Liver (tissue), 9 donors: Measurements from ENCODE around the gene OSGIN1. TPM values are rescaled to one million over a fixed set of nuclear protein-coding genes. Genes with fewer than 3 reads are reported as not detected.

Experiments used
- DNase-seq: peaks from one replicate; pipeline ENCODE4 v3.0.0-alpha.2; 2017; ENCODE audit warnings: low spot score
- H3K27ac ChIP-seq, 2 donors: one replicate each; pipeline ENCODE4 v1.7.0; 2013; ENCODE audit warnings: inconsistent platforms in 2 of 2, low read length in 2 of 2, control low read depth in 1 of 2, low read depth in 1 of 2, mild to moderate bottlenecking in 1 of 2
- H3K27me3 ChIP-seq, 4 donors: one replicate each; pipeline versions ENCODE4 v1.6.1 to v1.7.0; 2013; ENCODE audit warnings: low read length in 3 of 4, inconsistent platforms in 1 of 4, mild to moderate bottlenecking in 1 of 4, moderate library complexity in 1 of 4; ENCODE audit not compliant: control insufficient read depth in 4 of 4, insufficient read depth in 4 of 4
- H3K36me3 ChIP-seq, 4 donors: one replicate each; pipeline versions ENCODE4 v1.6.1 to v1.7.0; 2013; ENCODE audit warnings: low read length in 3 of 4, mild to moderate bottlenecking in 3 of 4, low read depth in 1 of 4, moderate library complexity in 1 of 4; ENCODE audit not compliant: control insufficient read depth in 4 of 4, insufficient read depth in 3 of 4
- H3K4me1 ChIP-seq, 4 donors: one replicate each; pipeline versions ENCODE4 v1.6.1 to v1.7.0; 2013; ENCODE audit warnings: low read length in 3 of 4, mild to moderate bottlenecking in 3 of 4, moderate library complexity in 1 of 4; ENCODE audit not compliant: control insufficient read depth in 4 of 4, insufficient read depth in 4 of 4
- H3K4me3 ChIP-seq, 3 donors: one replicate each; pipeline versions ENCODE4 v1.6.1 to v1.7.0; 2013; ENCODE audit warnings: low read length in 3 of 3, control low read depth in 1 of 3, low read depth in 1 of 3, mild to moderate bottlenecking in 1 of 3
- H3K9ac ChIP-seq, 2 donors: one replicate each; pipeline ENCODE4 v1.7.0; 2013; ENCODE audit warnings: low read length in 2 of 2, mild to moderate bottlenecking in 2 of 2, moderate library complexity in 2 of 2, control low read depth in 1 of 2, low read depth in 1 of 2
- H3K9me3 ChIP-seq, 4 donors: one replicate each; pipeline versions ENCODE4 v1.6.1 to v1.7.0; 2013; ENCODE audit warnings: low read length in 3 of 4; ENCODE audit not compliant: control insufficient read depth in 4 of 4
- CTCF ChIP-seq: fragments of 150-350 bp; IDR thresholded peaks from 2 replicates; pipeline ENCODE4 v1.5.1; 2017; ENCODE audit warnings: improper control_type of control experiment, low read depth, low read length; ENCODE audit not compliant: missing input control
- EGR1 ChIP-seq, 2 donors: IDR thresholded peaks; 2 replicates each; pipeline ENCODE4 v1.6.1; 2016 to 2018; ENCODE audit warnings: antibody characterized with exemption in 2 of 2, low read depth in 2 of 2
- FOXA1 ChIP-seq: IDR thresholded peaks from 2 replicates; pipeline ENCODE4 v1.6.1; 2016; ENCODE audit warnings: antibody characterized with exemption
- FOXA2 ChIP-seq: IDR thresholded peaks from 2 replicates; pipeline ENCODE4 v1.6.1; 2016; ENCODE audit warnings: antibody characterized with exemption
- HNF4A ChIP-seq, 2 donors: conservative IDR thresholded peaks; 2 replicates each; pipeline ENCODE4 v1.6.1; 2016; ENCODE audit warnings: antibody characterized with exemption in 2 of 2, mild to moderate bottlenecking in 2 of 2
- HNF4G ChIP-seq: IDR thresholded peaks from 2 replicates; pipeline ENCODE4 v1.6.1; 2016; ENCODE audit warnings: antibody characterized with exemption
- JUND ChIP-seq, 2 donors: IDR thresholded peaks; 2 replicates each; pipeline ENCODE4 v1.6.1; 2016; ENCODE audit warnings: antibody characterized with exemption in 2 of 2
- MAX ChIP-seq: IDR thresholded peaks from 2 replicates; pipeline ENCODE4 v1.6.1; 2016; ENCODE audit warnings: antibody characterized with exemption
- NR2F2 ChIP-seq: IDR thresholded peaks from 2 replicates; pipeline ENCODE4 v1.6.1; 2016; ENCODE audit warnings: antibody characterized with exemption
- RAD21 ChIP-seq, 2 donors: IDR thresholded peaks; 2 replicates each; pipeline ENCODE4 v1.6.1; 2016; ENCODE audit warnings: antibody characterized with exemption in 2 of 2, mild to moderate bottlenecking in 2 of 2
- RXRA ChIP-seq, 2 donors: IDR thresholded peaks; 2 replicates each; pipeline ENCODE4 v1.6.1; 2017 to 2018; ENCODE audit warnings: antibody characterized with exemption in 2 of 2, mild to moderate bottlenecking in 1 of 2
- SP1 ChIP-seq: IDR thresholded peaks from 2 replicates; pipeline ENCODE4 v1.6.1; 2018; ENCODE audit warnings: antibody characterized with exemption, mild to moderate bottlenecking
- YY1 ChIP-seq: IDR thresholded peaks from 2 replicates; pipeline ENCODE4 v1.6.1; 2016; ENCODE audit warnings: antibody characterized with exemption, mild to moderate bottlenecking
- WGBS: extraction: QIAGEN DNeasy Blood & Tissue Kit; methylation state at CpG from one replicate; pipeline ENCODE4 v1.1.7; 2013; 5-methylcytosine and 5-hydroxymethylcytosine counted together
- polyA plus RNA-seq, 2 donors: library from polyadenylated mRNA; stranded (reverse) in 1 of 2; unstranded in 1 of 2; fragments of 200-250 nt in 1 of 2; fragments of >200 nt in 1 of 2; fragmentation: Nextera tagmentation in 1 of 2; extraction: Ambion mirVana in 1 of 2; gene quantifications; one replicate each; pipeline versions ENCODE4 v1.2.1 to v1.2.3, GENCODE V29; 2013 to 2015
- total RNA-seq, 2 donors: library from RNA; depleted of rRNA; stranded (reverse); fragments of >200 nt; gene quantifications; one replicate each; pipeline ENCODE4 v1.2.3, GENCODE V29; 2014
- TF ChIP-seq, protein P1 (sequence below): IDR thresholded peaks from 2 replicates; pipeline ENCODE4 v1.6.1; 2016; ENCODE audit warnings: antibody characterized with exemption
- TF ChIP-seq, protein P2 (sequence below): IDR thresholded peaks from 2 replicates; pipeline ENCODE4 v1.6.1; 2016; ENCODE audit warnings: antibody characterized with exemption, mild to moderate bottlenecking
- donor health status: healthy.
- donor health status: healthy.
- donor health status: healthy.
- donor health status: healthy.
- donor health status: healthy.

The OSGIN1 gene
- total and polyA plus RNA-seq, 4 donors = 7.1 to 90.4 (median 60.4) TPM

- Histone ChIP-seq H3K4me3 (no peak overlapping the region), H3K27me3 (no peaks in the 10 kb centered on the region), H3K4me1 (peaks cover 2 to 31% (median 21%) of the 10 kb centered on the region in 4 donors), H3K36me3 (peaks cover 0 to 27% (median 15%) of the 10 kb centered on the region in 4 donors), H3K9ac (no peak overlapping the region), H3K27ac (no peak overlapping the region), H3K9me3 (no peaks in the 10 kb centered on the region)
- no peak for DNase-seq
- WGBS = 91% methylated on average over 31 of the region's 31 CpGs
- TF ChIP-seq, protein P1, sequence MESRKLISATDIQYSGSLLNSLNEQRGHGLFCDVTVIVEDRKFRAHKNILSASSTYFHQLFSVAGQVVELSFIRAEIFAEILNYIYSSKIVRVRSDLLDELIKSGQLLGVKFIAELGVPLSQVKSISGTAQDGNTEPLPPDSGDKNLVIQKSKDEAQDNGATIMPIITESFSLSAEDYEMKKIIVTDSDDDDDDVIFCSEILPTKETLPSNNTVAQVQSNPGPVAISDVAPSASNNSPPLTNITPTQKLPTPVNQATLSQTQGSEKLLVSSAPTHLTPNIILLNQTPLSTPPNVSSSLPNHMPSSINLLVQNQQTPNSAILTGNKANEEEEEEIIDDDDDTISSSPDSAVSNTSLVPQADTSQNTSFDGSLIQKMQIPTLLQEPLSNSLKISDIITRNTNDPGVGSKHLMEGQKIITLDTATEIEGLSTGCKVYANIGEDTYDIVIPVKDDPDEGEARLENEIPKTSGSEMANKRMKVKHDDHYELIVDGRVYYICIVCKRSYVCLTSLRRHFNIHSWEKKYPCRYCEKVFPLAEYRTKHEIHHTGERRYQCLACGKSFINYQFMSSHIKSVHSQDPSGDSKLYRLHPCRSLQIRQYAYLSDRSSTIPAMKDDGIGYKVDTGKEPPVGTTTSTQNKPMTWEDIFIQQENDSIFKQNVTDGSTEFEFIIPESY = no peak
- TF ChIP-seq FOXA1 = no peak
- no peak for TF ChIP-seq MAX
- no peak for TF ChIP-seq CTCF
These were observed 29.3 kb upstream of the OSGIN1 start for GRCh38 chr16:83923581-83924365.

- H3K9me3 ChIP-seq = no peaks in the 10 kb centered on the region
- peaks cover 2 to 31% (median 21%) of the 10 kb centered on the region in 4 donors for H3K4me1 ChIP-seq
- no peak for DNase-seq
- no peak overlapping the region for H3K27ac ChIP-seq
- no peak overlapping the region for H3K9ac ChIP-seq
- 88% methylated on average over 13 of the region's 13 CpGs for WGBS
- H3K36me3 ChIP-seq = peaks cover 0 to 18% (median 5%) of the 10 kb centered on the region in 4 donors
- TF ChIP-seq, protein P2, sequence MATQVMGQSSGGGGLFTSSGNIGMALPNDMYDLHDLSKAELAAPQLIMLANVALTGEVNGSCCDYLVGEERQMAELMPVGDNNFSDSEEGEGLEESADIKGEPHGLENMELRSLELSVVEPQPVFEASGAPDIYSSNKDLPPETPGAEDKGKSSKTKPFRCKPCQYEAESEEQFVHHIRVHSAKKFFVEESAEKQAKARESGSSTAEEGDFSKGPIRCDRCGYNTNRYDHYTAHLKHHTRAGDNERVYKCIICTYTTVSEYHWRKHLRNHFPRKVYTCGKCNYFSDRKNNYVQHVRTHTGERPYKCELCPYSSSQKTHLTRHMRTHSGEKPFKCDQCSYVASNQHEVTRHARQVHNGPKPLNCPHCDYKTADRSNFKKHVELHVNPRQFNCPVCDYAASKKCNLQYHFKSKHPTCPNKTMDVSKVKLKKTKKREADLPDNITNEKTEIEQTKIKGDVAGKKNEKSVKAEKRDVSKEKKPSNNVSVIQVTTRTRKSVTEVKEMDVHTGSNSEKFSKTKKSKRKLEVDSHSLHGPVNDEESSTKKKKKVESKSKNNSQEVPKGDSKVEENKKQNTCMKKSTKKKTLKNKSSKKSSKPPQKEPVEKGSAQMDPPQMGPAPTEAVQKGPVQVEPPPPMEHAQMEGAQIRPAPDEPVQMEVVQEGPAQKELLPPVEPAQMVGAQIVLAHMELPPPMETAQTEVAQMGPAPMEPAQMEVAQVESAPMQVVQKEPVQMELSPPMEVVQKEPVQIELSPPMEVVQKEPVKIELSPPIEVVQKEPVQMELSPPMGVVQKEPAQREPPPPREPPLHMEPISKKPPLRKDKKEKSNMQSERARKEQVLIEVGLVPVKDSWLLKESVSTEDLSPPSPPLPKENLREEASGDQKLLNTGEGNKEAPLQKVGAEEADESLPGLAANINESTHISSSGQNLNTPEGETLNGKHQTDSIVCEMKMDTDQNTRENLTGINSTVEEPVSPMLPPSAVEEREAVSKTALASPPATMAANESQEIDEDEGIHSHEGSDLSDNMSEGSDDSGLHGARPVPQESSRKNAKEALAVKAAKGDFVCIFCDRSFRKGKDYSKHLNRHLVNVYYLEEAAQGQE = no peak
- TF ChIP-seq JUND (IDR thresholded peaks at IDR 0.05) (no peak), FOXA1 (no peak), EGR1 (IDR thresholded peaks at IDR 0.05; ENCODE audit: low read depth in 2 of 2) (no peak), SP1 (no peak), HNF4G (no peak), MAX (no peak), YY1 (no peak), FOXA2 (no peak), RAD21 (IDR thresholded peaks at IDR 0.05) (no peak), CTCF (no peak), RXRA (IDR thresholded peaks at IDR 0.05) (no peak), NR2F2 (no peak), HNF4A (conservative IDR thresholded peaks at IDR 0.05) (no peak)
- TF ChIP-seq, protein P1 = no peak
- no peak overlapping the region for H3K4me3 ChIP-seq
- H3K27me3 ChIP-seq = no peaks in the 10 kb centered on the region
These were observed 28.4 kb upstream of the OSGIN1 start for GRCh38 chr16:83924686-83925085.
